HG03457 (cell line): Measurements from ENCODE around the gene PRKACA.

Experiments used
- ATAC-seq: cut with Tn5 transposase; IDR thresholded peaks from one replicate; pipeline ENCODE4 v1.9.1; 2021; ENCODE audit warnings: moderate number of reproducible peaks; ENCODE audit not compliant: unreplicated experiment

The PRKACA gene

GRCh38 chr19:14096272-14096992 lies 21.1 kb downstream of the PRKACA start:
- ATAC-seq, result no peak

DNA sequence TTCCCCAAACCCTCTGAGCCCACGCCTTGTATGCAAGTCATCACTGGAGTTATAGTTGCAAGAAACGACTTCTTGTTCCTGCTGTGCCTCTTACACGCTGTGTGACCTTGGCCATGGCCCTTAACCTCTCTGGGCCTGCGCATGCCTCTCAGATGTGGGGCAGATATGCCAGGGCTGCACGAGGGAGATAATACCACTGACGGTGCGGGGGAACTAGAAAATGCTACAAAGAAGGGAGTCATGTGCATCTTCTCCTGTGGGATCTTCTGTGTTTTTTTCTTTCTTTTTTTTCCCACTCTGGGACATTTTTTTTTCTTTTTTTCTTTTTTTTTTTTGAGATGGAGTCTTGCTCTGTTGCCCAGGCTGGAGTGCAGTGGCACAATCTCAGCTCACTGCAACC lies 22.7 kb downstream of the PRKACA start:
- no peak for ATAC-seq

DNA sequence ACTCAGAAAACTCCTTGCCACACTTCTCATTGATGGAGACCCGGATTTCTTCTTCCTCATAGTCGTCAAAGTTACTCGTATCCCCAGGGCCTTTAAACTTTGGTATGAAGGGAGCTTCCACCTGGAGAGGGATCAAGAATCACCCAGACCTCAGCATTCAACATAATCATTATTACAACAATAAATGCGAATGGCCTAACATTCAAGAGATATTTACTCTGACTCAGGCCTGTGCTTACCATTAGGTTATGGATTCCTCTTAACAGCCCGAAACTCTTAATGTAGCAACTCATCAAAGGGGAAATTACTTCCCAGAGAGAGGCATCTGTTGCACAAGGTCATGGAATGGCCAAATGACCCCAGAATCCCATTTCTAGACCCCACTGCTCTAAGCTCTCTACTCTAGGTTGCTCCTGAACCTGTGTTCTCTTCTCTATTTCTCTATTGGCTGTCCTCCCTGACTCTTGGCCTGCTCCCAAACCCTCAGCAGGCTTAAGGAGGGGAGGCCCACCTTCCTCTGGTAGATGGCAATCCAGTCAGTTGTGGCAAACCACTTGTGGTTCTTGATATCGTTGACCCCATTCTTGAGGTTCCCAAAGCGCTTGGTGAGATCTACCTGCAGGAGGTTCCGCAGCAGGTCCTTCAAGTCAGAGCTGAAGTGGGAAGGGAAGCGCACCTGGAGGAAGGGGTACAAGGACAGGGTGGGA lies 24.3 kb downstream of the PRKACA start:
- ATAC-seq, result no peak

DNA sequence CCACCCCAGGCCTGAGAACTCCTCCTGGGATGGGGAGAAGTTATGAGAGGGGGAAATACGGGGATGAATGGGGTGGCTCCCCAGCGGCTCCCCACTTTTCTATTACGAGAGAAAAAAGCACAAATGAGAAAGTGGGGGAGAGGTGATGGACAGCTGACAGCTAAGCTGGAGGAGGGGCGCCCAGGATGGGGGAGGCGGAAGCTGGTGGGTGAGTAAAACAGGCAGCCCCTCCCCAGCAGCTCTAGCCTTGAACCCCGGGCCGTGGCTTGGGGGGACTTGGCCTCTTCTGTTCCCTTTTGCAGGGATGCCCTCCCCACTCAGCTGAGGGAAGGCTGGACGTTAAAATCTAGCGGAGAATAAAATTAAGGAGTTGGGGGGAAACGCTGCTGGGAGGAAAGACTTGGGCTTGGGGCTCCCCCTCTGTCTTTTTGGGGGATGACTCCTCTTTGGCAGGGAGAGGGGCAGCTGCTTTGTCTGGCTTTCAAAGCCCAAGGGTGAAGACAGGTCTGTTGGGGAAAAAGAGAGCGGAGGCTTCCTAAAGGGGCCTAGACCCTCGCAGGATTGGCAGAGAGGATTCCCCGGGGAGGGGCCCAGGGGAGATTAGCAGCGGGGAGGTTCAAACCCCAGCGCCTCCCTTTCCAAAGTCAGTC lies 25.6 kb downstream of the PRKACA start:
- ATAC-seq, result peak; percentile 10

- peak; percentile 41 for ATAC-seq
Measured at GRCh38 chr19:14091081-14091812, 26.3 kb downstream of the PRKACA start.

- peak; percentile 20 for ATAC-seq
Measured at GRCh38 chr19:14090509-14091080, 27.0 kb downstream of the PRKACA start, which contains the start of gene SAMD1. Gene SAMD1 (minus strand): TSS chr19:14090751.

DNA sequence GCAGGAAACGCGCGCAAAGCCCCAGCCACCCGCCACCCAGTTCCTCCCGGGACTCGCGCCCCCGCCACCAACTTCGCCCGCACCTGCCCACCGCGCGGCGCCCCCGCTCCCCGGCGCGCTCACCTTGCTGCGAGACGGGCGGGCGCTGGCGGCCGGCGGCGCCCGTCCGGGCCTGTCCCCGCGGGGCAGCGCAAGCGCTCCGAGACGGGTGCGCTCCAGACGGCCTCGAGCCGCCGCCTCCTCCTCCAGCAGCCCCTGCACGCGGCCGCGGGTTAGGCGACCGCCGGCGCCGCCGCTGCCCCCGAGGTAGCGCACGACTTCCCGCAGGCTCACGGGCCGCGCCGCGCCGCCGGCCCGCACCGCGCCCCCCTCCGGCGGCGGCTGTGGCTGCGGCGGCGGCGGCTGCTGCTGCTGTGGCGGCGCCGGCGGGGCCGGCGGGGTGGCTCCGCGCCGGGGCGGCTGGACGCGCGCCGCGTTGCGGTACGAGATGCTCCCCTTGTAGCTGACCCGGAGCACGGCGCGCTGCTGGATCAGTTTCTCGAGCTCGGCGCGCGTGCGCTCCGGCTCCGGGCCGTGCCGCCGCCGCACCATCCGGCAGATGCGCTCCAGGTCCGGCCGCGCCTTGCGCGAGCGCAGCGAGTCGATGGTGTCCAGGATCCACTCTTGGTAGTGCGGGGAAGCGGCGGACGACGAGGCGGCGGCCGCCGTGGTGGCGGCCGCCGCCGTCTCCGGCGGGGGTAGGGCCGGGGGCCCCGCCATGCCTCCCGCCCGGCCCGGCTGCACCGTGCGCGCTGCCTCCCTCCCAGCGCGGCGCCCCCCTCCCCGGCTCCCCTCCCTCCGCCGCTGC lies 27.7 kb downstream of the PRKACA start:
- ATAC-seq, result no peak

DNA sequence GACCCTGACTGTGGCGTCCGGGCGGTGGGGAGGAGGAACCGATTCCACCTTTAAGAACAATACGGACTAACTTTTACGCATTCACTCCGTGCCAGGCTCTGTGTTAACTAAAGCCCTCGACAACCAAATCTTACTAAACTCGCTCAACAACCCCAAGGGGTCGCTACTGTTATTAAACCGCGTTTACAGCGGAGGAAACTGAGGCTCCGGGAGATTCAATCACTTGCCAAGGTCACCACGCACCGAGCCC lies 28.2 kb downstream of the PRKACA start:
- ATAC-seq, result no peak

- no peak for ATAC-seq
Measured at GRCh38 chr19:14088634-14089411, 28.7 kb downstream of the PRKACA start.

- no peak for ATAC-seq
Measured at GRCh38 chr19:14086098-14086497, 31.5 kb downstream of the PRKACA start.

- no peak for ATAC-seq
Measured at GRCh38 chr19:14085309-14085995, 32.1 kb downstream of the PRKACA start, which contains the start of gene C19orf67. Gene C19orf67 (minus strand): TSS chr19:14085783. CDS start chr19:14085627, 156 bp downstream.

DNA sequence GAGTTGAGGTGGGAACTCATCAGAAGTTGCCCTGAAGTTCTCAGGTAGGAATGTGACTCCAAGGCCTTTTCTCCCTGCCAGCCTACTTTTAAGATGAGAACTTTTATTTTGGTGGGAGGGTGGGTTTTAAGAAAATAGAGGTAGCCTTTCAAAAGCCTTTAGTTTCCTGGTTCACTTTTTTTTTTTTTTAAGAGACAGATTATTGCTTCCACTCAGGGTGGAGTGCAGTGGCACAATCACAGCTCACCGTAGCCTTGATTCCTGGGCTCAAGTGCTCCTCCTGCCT lies 34.9 kb downstream of the PRKACA start:
- ATAC-seq, result no peak

DNA sequence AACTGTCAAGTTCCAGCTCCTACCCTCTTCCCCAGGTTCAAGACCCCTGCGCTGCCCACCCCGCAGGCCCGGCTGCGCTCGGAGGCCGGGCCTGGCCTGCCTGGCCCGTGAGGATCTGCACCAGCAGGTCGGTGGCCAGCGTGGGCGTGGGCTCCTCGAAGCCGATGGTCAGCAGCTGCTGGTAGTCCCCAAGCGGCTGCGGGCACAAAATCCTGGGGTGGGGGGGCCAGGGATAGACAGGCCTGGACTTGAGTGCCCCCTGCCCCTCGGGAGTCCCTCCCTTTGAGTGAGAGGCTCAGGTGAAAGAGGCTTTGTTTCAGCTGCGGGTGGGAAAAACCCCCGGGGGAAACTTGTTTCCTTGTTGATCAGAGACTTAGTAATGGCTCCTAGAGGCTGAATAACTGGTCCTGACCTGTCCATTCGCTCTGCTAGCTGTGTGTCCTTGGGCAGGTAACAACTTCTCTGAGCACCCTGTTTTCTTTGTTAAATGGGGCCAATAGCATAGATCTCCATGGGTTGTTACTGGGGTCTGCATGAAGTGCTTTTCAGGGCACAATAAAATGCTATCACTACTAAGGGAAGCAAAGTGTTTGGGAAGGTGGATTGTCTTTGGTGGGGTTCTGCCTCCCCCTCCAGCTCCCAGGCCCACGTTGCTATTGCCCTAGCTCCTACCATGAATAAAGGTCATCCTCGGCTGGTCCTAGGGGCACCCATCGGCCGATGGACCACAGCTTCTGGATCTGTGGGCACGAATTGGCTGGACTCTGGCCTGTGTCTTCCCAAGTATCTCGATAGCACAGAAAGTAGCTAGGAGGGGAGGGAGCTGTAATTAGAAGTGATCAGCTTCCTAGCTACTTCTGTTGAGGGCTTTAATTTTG lies 35.5 kb downstream of the PRKACA start:
- peak; percentile 5 for ATAC-seq

DNA sequence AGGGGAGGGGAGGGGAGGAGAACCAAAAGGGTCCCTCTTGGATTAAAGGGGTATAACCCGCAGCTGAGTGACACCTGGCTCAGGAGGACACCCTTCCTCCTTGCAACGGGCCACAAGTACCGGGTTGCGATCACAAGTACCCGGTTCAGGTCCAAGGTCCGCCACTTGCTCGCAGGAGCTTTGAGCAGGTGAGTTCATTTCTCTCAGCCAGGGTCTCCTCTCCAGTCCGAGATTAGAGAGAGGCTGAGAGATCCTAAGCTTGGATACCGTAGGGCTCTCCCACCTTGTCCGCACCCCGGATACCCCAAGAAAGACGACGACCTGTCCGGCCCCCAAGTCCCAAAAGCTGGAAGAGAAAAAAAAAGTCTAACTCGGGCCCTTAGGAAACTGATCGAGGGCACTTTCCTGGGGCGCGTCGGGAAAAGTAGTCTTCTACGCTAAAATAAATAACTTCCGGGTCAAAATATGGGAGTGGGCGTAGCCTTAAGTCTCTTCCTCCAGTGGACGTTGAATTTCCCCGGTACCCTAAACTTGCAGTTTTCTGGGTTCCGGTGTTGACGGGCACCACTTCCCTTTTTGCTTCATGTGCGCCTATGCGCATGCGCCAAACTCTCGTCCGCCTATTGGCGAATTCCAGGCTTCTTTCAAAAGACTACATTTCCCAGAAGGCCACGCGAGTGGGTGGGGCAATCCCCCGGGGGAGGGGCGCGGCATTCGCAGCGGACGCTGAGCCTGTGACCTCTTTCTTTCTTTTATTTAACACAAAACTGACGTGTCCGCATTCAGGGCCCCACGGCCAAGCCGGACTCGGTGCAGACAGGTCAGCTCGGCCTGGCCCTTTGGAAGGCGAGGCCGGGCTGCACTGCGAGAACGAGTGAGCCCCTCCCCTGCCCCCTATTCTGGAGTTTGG lies 36.4 kb downstream of the PRKACA start:
- peak; percentile 66 for ATAC-seq

DNA sequence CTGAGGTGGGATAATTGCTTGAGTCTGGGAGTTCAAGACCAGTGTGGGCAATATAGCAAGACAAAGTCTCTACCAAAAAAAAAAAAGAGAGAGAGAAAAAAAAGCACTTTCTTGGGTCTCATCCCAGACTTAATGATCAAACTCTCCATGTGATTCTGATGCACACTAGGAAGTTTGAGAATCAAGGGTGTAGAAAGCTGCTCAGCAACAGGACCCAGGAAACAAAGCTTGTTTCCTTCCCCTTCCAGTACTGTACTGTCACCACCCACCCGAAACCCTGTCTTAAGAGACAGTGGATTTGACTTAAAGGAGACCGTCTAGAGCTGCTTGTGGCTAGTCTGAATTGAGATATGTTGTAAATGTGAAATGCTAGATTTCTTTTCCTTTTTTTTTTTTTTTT lies 39.2 kb downstream of the PRKACA start:
- ATAC-seq, result no peak

GRCh38 chr19:14073925-14074838 lies 43.4 kb downstream of the PRKACA start:
- ATAC-seq, result no peak
